ENCODE measurements around the gene VAMP2. TPM values are rescaled to one million over a fixed set of nuclear protein-coding genes. Genes with fewer than 3 reads are reported as not detected.

Gene VAMP2
- total and polyA plus RNA-seq, 9 of the 15 experiments (the other 6 are each of a cell fraction or from before 2014, with no cell fraction given), result 2.3 to 31.8 (median 6.0) TPM

GRCh38 chr17:8109661-8110455, 52.9 kb downstream of the VAMP2 start (continued):
- TF ChIP-seq CBX8 (IDR thresholded peaks at IDR 0.05; ENCODE audit: borderline replicate concordance, extremely low read depth, low read depth, low read length, poor library complexity, severe bottlenecking) (no peak), ERF (CRISPR knock-in tag; IDR thresholded peaks at IDR 0.05) (no peak), ZBTB2 (IDR thresholded peaks at IDR 0.05) (no peak), TAF15 (IDR thresholded peaks at IDR 0.05; ENCODE audit: low read depth, low read length) (no peak), ZFP36 (IDR thresholded peaks at IDR 0.05; ENCODE audit: low read depth, low read length, partially characterized antibody) (no peak), RB1 (IDR thresholded peaks at IDR 0.05; ENCODE audit: low read depth) (peak; percentile 68; the same call in 1 of the 2 replicates), TSC22D4 (tag; IDR thresholded peaks at IDR 0.05) (no peak), PHF20 (IDR thresholded peaks at IDR 0.05; ENCODE audit: partially characterized antibody) (peak; percentile 26), CREB5 (CRISPR knock-in tag; IDR thresholded peaks at IDR 0.05) (no peak), RFX1 (IDR thresholded peaks at IDR 0.05) (no peak), ZNF280A (IDR thresholded peaks at IDR 0.05; ENCODE audit: low read depth, partially characterized antibody) (no peak), RFX7 (CRISPR knock-in tag; IDR thresholded peaks at IDR 0.05) (no peak), SNIP1 (IDR thresholded peaks at IDR 0.05; ENCODE audit: low read depth) (no peak), SMAD4 (CRISPR knock-in tag; conservative IDR thresholded peaks at IDR 0.05) (peak; percentile 55; the same call in 1 of the 2 replicates), SAFB (IDR thresholded peaks at IDR 0.05; ENCODE audit: borderline replicate concordance, low read depth, low read length) (peak; percentile 56; the same call in 1 of the 2 replicates), FOXP4 (CRISPR knock-in tag; IDR thresholded peaks at IDR 0.05; ENCODE audit: borderline replicate concordance) (no peak), CHCHD3 (CRISPR knock-in tag; IDR thresholded peaks at IDR 0.05) (no peak)
- TF ChIP-seq, protein P1, sequence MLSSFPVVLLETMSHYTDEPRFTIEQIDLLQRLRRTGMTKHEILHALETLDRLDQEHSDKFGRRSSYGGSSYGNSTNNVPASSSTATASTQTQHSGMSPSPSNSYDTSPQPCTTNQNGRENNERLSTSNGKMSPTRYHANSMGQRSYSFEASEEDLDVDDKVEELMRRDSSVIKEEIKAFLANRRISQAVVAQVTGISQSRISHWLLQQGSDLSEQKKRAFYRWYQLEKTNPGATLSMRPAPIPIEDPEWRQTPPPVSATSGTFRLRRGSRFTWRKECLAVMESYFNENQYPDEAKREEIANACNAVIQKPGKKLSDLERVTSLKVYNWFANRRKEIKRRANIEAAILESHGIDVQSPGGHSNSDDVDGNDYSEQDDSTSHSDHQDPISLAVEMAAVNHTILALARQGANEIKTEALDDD (IDR thresholded peaks at IDR 0.05), result no peak
- TF ChIP-seq, protein P2, sequence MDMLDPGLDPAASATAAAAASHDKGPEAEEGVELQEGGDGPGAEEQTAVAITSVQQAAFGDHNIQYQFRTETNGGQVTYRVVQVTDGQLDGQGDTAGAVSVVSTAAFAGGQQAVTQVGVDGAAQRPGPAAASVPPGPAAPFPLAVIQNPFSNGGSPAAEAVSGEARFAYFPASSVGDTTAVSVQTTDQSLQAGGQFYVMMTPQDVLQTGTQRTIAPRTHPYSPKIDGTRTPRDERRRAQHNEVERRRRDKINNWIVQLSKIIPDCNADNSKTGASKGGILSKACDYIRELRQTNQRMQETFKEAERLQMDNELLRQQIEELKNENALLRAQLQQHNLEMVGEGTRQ (CRISPR knock-in tag; IDR thresholded peaks at IDR 0.05), result peak; percentile 68
